GM21825 (cell line): Measurements from ENCODE around the gene ZNF865.

Source experiments
- ATAC-seq: cut with Tn5 transposase; IDR thresholded peaks from one replicate; pipeline ENCODE4 v1.9.1; 2021; ENCODE audit warnings: mild to moderate bottlenecking, moderate library complexity; ENCODE audit not compliant: unreplicated experiment

ZNF865 gene

DNA sequence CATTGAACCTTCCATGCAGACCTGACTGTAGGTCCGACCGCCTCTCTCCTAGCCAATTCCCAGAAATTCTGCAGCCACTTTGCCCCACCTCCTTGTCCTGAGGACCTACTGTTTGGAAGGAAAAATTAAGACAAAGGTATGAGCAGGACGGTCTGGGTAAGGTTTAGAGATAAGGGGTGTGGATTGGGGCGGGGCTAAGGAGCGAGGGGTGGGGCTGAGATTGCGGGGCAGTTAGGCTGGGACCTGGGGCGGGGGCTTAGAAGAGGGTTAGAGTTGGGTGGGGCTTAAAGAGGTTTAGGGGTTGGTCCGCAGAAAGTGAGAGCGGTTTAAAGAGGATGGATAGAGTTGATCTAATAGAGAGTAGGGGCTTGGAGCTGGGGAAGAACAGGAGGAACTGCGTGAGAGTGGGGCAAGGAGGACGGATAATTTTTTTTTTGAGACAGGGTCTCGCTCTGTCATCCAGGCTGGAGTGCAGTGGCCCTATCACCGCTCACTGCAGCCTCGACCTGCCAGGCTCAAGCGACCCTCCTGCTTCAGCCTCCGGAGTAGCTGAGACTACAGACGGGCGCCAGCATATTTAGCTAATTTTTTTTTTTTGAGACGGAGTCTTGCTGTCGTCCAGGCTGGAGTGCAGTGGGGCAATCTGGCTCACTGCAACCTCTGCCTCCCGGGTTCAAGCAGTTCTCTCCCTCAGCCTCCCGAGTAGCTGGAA lies 1.7 kb upstream of the ZNF865 start:
- no peak for ATAC-seq

DNA sequence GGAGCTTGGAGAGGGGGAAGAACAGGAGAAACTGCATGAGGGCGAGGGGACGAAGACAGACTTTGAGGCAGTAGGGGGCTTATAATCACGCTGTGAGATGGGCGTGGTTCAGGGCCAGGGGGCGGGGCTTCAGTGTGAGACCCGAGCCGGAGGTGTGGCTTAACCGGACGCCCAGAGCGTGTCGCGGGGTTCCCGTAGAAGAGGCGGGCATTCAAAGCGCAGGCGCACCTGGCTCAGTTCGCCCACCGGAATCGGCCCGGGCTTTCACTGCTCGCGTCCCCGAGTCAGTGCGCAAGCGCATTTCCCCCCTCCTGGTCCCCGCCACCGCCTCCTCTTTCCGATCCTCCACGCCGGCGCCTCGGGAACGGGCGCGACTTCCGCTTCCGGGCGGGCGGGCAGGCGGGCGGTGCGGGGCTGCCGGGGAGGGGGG lies 225 bp upstream of the ZNF865 start:
- peak; percentile 51 for ATAC-seq

DNA sequence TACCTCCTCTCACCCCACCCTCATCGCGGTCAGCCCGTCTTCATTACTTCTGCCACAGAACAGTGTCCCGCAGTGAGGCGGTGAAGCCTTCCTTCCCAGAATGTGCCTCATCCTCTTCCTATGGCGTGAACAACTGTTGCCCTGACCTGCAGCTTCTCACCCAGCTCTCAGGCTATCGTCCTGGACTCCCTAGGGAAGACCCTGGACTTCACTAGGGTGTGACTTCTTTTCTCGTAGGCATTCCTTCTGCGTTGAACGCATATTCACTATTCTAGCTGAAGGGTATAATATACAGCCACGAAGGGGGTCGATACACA lies 982 bp downstream of the ZNF865 start:
- no peak for ATAC-seq

GRCh38 chr19:55606817-55607216 lies 1.4 kb downstream of the ZNF865 start:
- no peak for ATAC-seq

DNA sequence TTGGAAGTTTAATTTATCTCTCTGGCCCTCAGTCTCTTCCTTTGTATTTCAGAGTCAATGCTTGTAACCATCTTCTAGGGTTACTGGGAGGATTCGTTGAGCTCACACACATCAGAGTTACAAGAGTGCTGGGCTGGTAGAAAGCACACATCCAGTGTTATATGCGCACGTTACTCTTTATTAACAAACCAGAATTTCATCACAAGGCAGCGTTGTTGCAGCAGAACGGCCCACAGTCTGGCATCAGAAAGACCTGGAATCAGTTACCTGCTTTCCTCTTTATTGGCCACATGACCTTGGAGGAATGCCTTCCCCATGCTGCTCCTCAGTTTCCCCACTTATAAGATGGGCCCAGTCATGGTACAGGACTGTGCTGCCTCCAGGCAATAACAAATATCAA lies 3.9 kb downstream of the ZNF865 start:
- ATAC-seq: no peak

- no peak for ATAC-seq
Observed at GRCh38 chr19:55611300-55611982, 6.0 kb downstream of the ZNF865 start.

- no peak for ATAC-seq
Observed at GRCh38 chr19:55611983-55612645, 6.7 kb downstream of the ZNF865 start.

GRCh38 chr19:55613396-55613795 lies 7.9 kb downstream of the ZNF865 start:
- ATAC-seq: no peak

GRCh38 chr19:55613930-55614710 lies 8.7 kb downstream of the ZNF865 start:
- ATAC-seq: no peak

- no peak for ATAC-seq
Observed at GRCh38 chr19:55614711-55615542, 9.5 kb downstream of the ZNF865 start.

DNA sequence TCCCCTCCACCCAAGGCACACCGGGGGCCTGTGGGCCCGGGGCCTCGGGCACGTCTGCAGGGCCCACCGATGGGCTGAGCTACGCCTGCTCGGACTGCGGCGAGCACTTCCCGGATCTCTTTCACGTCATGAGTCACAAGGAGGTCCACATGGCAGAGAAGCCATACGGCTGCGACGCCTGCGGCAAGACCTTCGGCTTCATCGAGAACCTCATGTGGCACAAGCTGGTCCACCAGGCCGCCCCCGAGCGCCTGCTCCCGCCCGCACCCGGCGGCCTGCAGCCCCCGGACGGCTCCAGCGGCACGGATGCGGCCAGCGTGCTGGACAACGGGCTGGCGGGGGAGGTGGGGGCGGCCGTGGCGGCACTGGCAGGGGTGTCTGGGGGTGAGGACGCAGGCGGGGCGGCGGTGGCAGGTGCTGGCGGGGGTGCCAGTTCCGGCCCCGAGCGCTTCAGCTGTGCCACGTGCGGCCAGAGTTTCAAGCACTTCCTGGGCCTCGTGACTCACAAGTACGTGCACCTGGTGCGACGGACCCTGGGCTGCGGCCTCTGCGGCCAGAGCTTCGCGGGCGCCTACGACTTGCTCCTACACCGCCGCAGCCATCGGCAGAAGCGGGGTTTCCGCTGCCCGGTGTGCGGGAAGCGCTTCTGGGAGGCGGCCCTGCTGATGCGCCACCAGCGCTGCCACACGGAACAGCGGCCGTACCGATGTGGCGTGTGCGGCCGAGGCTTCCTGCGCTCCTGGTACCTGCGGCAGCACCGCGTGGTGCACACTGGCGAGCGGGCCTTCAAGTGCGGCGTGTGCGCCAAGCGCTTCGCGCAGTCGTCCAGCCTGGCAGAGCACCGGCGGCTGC lies 10.3 kb downstream of the ZNF865 start:
- ATAC-seq: no peak

- no peak for ATAC-seq
Observed at GRCh38 chr19:55616395-55616875, 11.0 kb downstream of the ZNF865 start.

GRCh38 chr19:55617426-55617825 lies 12.0 kb downstream of the ZNF865 start:
- ATAC-seq: no peak

DNA sequence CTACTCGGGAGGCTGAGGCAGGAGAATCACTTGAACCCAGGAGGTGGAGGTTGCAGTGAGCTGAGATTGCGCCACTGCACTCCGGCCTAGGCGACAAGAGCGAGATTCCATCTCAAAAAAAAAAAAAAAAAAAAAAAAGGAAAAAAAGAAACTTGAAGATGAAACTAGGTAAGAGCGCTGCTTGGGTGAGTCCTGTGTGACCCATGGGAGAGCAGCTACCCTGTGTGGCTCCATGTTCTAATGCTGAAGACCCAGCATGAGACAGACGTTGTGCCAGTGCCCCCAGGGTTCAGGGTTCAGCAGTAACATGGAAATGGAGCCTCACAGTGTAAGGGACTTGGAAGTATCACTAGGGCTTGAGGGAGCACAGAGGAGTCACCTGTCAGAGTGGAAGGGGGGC lies 13.0 kb downstream of the ZNF865 start:
- no peak for ATAC-seq

- ATAC-seq: no peak
Observed at GRCh38 chr19:55619286-55619685, 13.8 kb downstream of the ZNF865 start.

GRCh38 chr19:55620410-55621204 lies 15.2 kb downstream of the ZNF865 start:
- ATAC-seq: no peak

- no peak for ATAC-seq
Observed at GRCh38 chr19:55621205-55621672, 15.8 kb downstream of the ZNF865 start.

DNA sequence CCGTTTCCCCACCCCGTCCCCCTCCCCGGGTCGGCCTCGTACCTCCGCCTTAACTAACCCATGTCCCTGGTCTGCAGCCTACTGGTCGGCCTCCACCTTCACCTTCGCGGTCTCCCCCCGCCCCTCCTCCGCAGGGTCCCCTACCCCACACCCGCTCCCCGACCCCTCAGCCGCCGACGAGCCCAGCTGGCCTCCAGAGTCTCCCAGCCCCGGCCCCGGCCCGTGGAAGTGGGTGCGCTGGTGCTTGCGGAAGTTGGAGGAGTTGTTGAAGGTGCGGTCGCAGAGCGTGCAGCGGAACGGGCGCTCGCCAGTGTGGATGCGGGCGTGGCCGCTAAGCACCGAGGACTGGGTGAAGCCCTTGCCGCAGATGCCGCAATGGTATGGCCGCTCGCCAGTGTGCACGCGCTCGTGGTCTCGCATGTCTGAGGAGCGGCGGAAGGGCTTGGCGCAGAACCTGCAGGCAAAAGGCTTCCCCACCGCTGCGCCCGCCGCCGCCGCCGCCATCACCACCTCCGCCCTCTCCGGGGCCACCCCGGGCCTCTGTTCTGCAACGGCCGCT lies 16.3 kb downstream of the ZNF865 start:
- ATAC-seq: no peak
